ENCODE data around the gene MAP2K7.
"Not testable (repeated sequence)": the region's sequence is repeated elsewhere in the genome, so short reads cannot be mapped to it uniquely, and the experiment has no call there.

The MAP2K7 gene

GRCh38 chr19:7908078-7908699, 4.5 kb downstream of the MAP2K7 start:
- DNase-seq (ENCODE audit: low read depth): no peak

GRCh38 chr19:7908742-7909461, 5.2 kb downstream of the MAP2K7 start:
- no peak for DNase-seq (ENCODE audit: low read depth)

- DNase-seq (ENCODE audit: low read depth): no peak
Measured at GRCh38 chr19:7909471-7910067, 5.9 kb downstream of the MAP2K7 start.

- DNase-seq (ENCODE audit: low read depth): no peak
Measured at GRCh38 chr19:7910321-7911161, 6.9 kb downstream of the MAP2K7 start.

GRCh38 chr19:7911508-7912143, 7.9 kb downstream of the MAP2K7 start:
- no peak for DNase-seq (ENCODE audit: low read depth)

GRCh38 chr19:7912144-7912696, 8.5 kb downstream of the MAP2K7 start:
- DNase-seq (ENCODE audit: low read depth): no peak

GRCh38 chr19:7912697-7913564, 9.3 kb downstream of the MAP2K7 start:
- DNase-seq (ENCODE audit: low read depth): no peak

GRCh38 chr19:7913652-7914051, 10.0 kb downstream of the MAP2K7 start:
- DNase-seq (ENCODE audit: low read depth): no peak

GRCh38 chr19:7914099-7914498, 10.4 kb downstream of the MAP2K7 start:
- no peak for DNase-seq (ENCODE audit: low read depth)

GRCh38 chr19:7914598-7915045, 10.9 kb downstream of the MAP2K7 start, which contains the start of gene TGFBR3L:
TSS of gene TGFBR3L (plus strand) at chr19:7914830.
- DNase-seq (ENCODE audit: low read depth): no peak

GRCh38 chr19:7915250-7916102, 11.8 kb downstream of the MAP2K7 start:
- DNase-seq (ENCODE audit: low read depth): no peak

- no peak for DNase-seq (ENCODE audit: low read depth)
Measured at GRCh38 chr19:7916103-7916954, 12.7 kb downstream of the MAP2K7 start.

GRCh38 chr19:7916955-7917266, 13.2 kb downstream of the MAP2K7 start:
- no peak for DNase-seq (ENCODE audit: low read depth)

- no peak for DNase-seq (ENCODE audit: low read depth)
Measured at GRCh38 chr19:7917267-7918061, 13.8 kb downstream of the MAP2K7 start.

- DNase-seq (ENCODE audit: low read depth): not testable (repeated sequence)
Measured at GRCh38 chr19:7918062-7918614, 14.5 kb downstream of the MAP2K7 start.

- no peak for DNase-seq (ENCODE audit: low read depth)
Measured at GRCh38 chr19:7918615-7919421, 15.1 kb downstream of the MAP2K7 start.
